ENCODE results near the gene ACYP1. TPM values are rescaled to one million over a fixed set of nuclear protein-coding genes. Genes with fewer than 3 reads are reported as not detected.

ACYP1 gene
- polyA plus RNA-seq, 1 experiment: 9.0 TPM

GRCh38 chr14:75040959-75041358 is 22.9 kb downstream of the ACYP1 start:
- peaks cover 1% of the 10 kb centered on the region; the same call in 1 of the 2 replicates for H3K36me3 ChIP-seq (ENCODE audit: control insufficient read depth, insufficient read depth, low read length)
- no peak for DNase-seq (ENCODE audit: low read depth)
- no peak for TF ChIP-seq CTCF (IDR thresholded peaks at IDR 0.05; ENCODE audit: insufficient read depth, low read depth, low read length)
- CTCF ChIA-PET: no interaction called here
- no peak overlapping the region for H3K4me3 ChIP-seq (ENCODE audit: low read depth, low read length)
- H3K27me3 ChIP-seq (ENCODE audit: control insufficient read depth, insufficient read depth, low read length): no peaks in the 10 kb centered on the region
- POLR2A ChIA-PET: no interaction called here

- POLR2A ChIA-PET: no interaction called here
- H3K36me3 ChIP-seq (ENCODE audit: control insufficient read depth, insufficient read depth, low read length): peaks cover 1% of the 10 kb centered on the region; the same call in 1 of the 2 replicates
- H3K27me3 ChIP-seq (ENCODE audit: control insufficient read depth, insufficient read depth, low read length): no peaks in the 10 kb centered on the region
- H3K4me3 ChIP-seq (ENCODE audit: low read depth, low read length): no peak overlapping the region
- TF ChIP-seq CTCF (IDR thresholded peaks at IDR 0.05; ENCODE audit: insufficient read depth, low read depth, low read length): no peak
- CTCF ChIA-PET: no interaction called here
- DNase-seq (ENCODE audit: low read depth): no peak
Observed at GRCh38 chr14:75040507-75040906, 23.3 kb downstream of the ACYP1 start.

- H3K4me3 ChIP-seq (ENCODE audit: low read depth, low read length): no peak overlapping the region
- no peaks in the 10 kb centered on the region for H3K27me3 ChIP-seq (ENCODE audit: control insufficient read depth, insufficient read depth, low read length)
- DNase-seq (ENCODE audit: low read depth): no peak
- ChIA-PET POLR2A (no interaction called here), CTCF (interaction anchor here (0.6 to 1.2 kb wide), 2 partner anchors 9 to 30 kb away, joined by 3 to 4 read pairs; no protein-coding TSS in a partner anchor)
- TF ChIP-seq CTCF (IDR thresholded peaks at IDR 0.05; ENCODE audit: insufficient read depth, low read depth, low read length): no peak
- peaks cover 1% of the 10 kb centered on the region; the same call in 1 of the 2 replicates for H3K36me3 ChIP-seq (ENCODE audit: control insufficient read depth, insufficient read depth, low read length)
Observed at GRCh38 chr14:75032939-75033338, 30.9 kb downstream of the ACYP1 start.

GRCh38 chr14:75030147-75030546 is 33.7 kb downstream of the ACYP1 start:
- POLR2A ChIA-PET: no interaction called here
- no peak for DNase-seq (ENCODE audit: low read depth)
- Histone ChIP-seq H3K27me3 (ENCODE audit: control insufficient read depth, insufficient read depth, low read length) (no peaks in the 10 kb centered on the region), H3K36me3 (ENCODE audit: control insufficient read depth, insufficient read depth, low read length) (peaks cover 1% of the 10 kb centered on the region), H3K4me3 (ENCODE audit: low read depth, low read length) (no peak overlapping the region)
- CTCF ChIA-PET: interaction anchor here (1.4 kb wide), 1 partner anchor 9 kb away, joined by 4 read pairs; no protein-coding TSS in a partner anchor
- TF ChIP-seq CTCF (IDR thresholded peaks at IDR 0.05; ENCODE audit: insufficient read depth, low read depth, low read length): no peak

- peaks cover 3% of the 10 kb centered on the region for H3K36me3 ChIP-seq (ENCODE audit: control insufficient read depth, insufficient read depth, low read length)
- ChIA-PET POLR2A (no interaction called here), CTCF (interaction anchor here (0.7 kb wide), 1 partner anchor 202 kb away, joined by 3 read pairs; no protein-coding TSS in a partner anchor)
- H3K27me3 ChIP-seq (ENCODE audit: control insufficient read depth, insufficient read depth, low read length): no peaks in the 10 kb centered on the region
- no peak overlapping the region for H3K4me3 ChIP-seq (ENCODE audit: low read depth, low read length)
- no peak for TF ChIP-seq CTCF (IDR thresholded peaks at IDR 0.05; ENCODE audit: insufficient read depth, low read depth, low read length)
- DNase-seq (ENCODE audit: low read depth): no peak
Observed at GRCh38 chr14:75025876-75026275, 37.9 kb downstream of the ACYP1 start.
